Liver (tissue), 9 donors: ENCODE results near the gene IPMK. TPM values are rescaled to one million over a fixed set of nuclear protein-coding genes. Genes with fewer than 3 reads are reported as not detected.

Source experiments
- DNase-seq: peaks from one replicate; pipeline ENCODE4 v3.0.0-alpha.2; 2017; ENCODE audit warnings: low spot score
- H3K27ac ChIP-seq, 2 donors: one replicate each; pipeline ENCODE4 v1.7.0; 2013; ENCODE audit warnings: inconsistent platforms in 2 of 2, low read length in 2 of 2, control low read depth in 1 of 2, low read depth in 1 of 2, mild to moderate bottlenecking in 1 of 2
- H3K27me3 ChIP-seq, 4 donors: one replicate each; pipeline versions ENCODE4 v1.6.1 to v1.7.0; 2013; ENCODE audit warnings: low read length in 3 of 4, inconsistent platforms in 1 of 4, mild to moderate bottlenecking in 1 of 4, moderate library complexity in 1 of 4; ENCODE audit not compliant: control insufficient read depth in 4 of 4, insufficient read depth in 4 of 4
- H3K36me3 ChIP-seq, 4 donors: one replicate each; pipeline versions ENCODE4 v1.6.1 to v1.7.0; 2013; ENCODE audit warnings: low read length in 3 of 4, mild to moderate bottlenecking in 3 of 4, low read depth in 1 of 4, moderate library complexity in 1 of 4; ENCODE audit not compliant: control insufficient read depth in 4 of 4, insufficient read depth in 3 of 4
- H3K4me1 ChIP-seq, 4 donors: one replicate each; pipeline versions ENCODE4 v1.6.1 to v1.7.0; 2013; ENCODE audit warnings: low read length in 3 of 4, mild to moderate bottlenecking in 3 of 4, moderate library complexity in 1 of 4; ENCODE audit not compliant: control insufficient read depth in 4 of 4, insufficient read depth in 4 of 4
- H3K4me3 ChIP-seq, 3 donors: one replicate each; pipeline versions ENCODE4 v1.6.1 to v1.7.0; 2013; ENCODE audit warnings: low read length in 3 of 3, control low read depth in 1 of 3, low read depth in 1 of 3, mild to moderate bottlenecking in 1 of 3
- H3K9ac ChIP-seq, 2 donors: one replicate each; pipeline ENCODE4 v1.7.0; 2013; ENCODE audit warnings: low read length in 2 of 2, mild to moderate bottlenecking in 2 of 2, moderate library complexity in 2 of 2, control low read depth in 1 of 2, low read depth in 1 of 2
- H3K9me3 ChIP-seq, 4 donors: one replicate each; pipeline versions ENCODE4 v1.6.1 to v1.7.0; 2013; ENCODE audit warnings: low read length in 3 of 4; ENCODE audit not compliant: control insufficient read depth in 4 of 4
- EGR1 ChIP-seq, 2 donors: IDR thresholded peaks; 2 replicates each; pipeline ENCODE4 v1.6.1; 2016 to 2018; ENCODE audit warnings: antibody characterized with exemption in 2 of 2, low read depth in 2 of 2
- FOXA1 ChIP-seq: IDR thresholded peaks from 2 replicates; pipeline ENCODE4 v1.6.1; 2016; ENCODE audit warnings: antibody characterized with exemption
- FOXA2 ChIP-seq: IDR thresholded peaks from 2 replicates; pipeline ENCODE4 v1.6.1; 2016; ENCODE audit warnings: antibody characterized with exemption
- GABPA ChIP-seq, 2 donors: IDR thresholded peaks in 1 of 2; conservative IDR thresholded peaks in 1 of 2; 2 replicates each; pipeline ENCODE4 v1.6.1; 2016; ENCODE audit warnings: antibody characterized with exemption in 2 of 2, mild to moderate bottlenecking in 1 of 2, moderate library complexity in 1 of 2
- HNF4A ChIP-seq, 2 donors: conservative IDR thresholded peaks; 2 replicates each; pipeline ENCODE4 v1.6.1; 2016; ENCODE audit warnings: antibody characterized with exemption in 2 of 2, mild to moderate bottlenecking in 2 of 2
- HNF4G ChIP-seq: IDR thresholded peaks from 2 replicates; pipeline ENCODE4 v1.6.1; 2016; ENCODE audit warnings: antibody characterized with exemption
- JUND ChIP-seq, 2 donors: IDR thresholded peaks; 2 replicates each; pipeline ENCODE4 v1.6.1; 2016; ENCODE audit warnings: antibody characterized with exemption in 2 of 2
- NR2F2 ChIP-seq: IDR thresholded peaks from 2 replicates; pipeline ENCODE4 v1.6.1; 2016; ENCODE audit warnings: antibody characterized with exemption
- RAD21 ChIP-seq, 2 donors: IDR thresholded peaks; 2 replicates each; pipeline ENCODE4 v1.6.1; 2016; ENCODE audit warnings: antibody characterized with exemption in 2 of 2, mild to moderate bottlenecking in 2 of 2
- RXRA ChIP-seq, 2 donors: IDR thresholded peaks; 2 replicates each; pipeline ENCODE4 v1.6.1; 2017 to 2018; ENCODE audit warnings: antibody characterized with exemption in 2 of 2, mild to moderate bottlenecking in 1 of 2
- SP1 ChIP-seq: IDR thresholded peaks from 2 replicates; pipeline ENCODE4 v1.6.1; 2018; ENCODE audit warnings: antibody characterized with exemption, mild to moderate bottlenecking
- TAF1 ChIP-seq: conservative IDR thresholded peaks from 2 replicates; pipeline ENCODE4 v1.6.1; 2016; ENCODE audit warnings: antibody characterized with exemption, mild to moderate bottlenecking
- YY1 ChIP-seq: IDR thresholded peaks from 2 replicates; pipeline ENCODE4 v1.6.1; 2016; ENCODE audit warnings: antibody characterized with exemption, mild to moderate bottlenecking
- WGBS: extraction: QIAGEN DNeasy Blood & Tissue Kit; methylation state at CpG from one replicate; pipeline ENCODE4 v1.1.7; 2013; 5-methylcytosine and 5-hydroxymethylcytosine counted together
- polyA plus RNA-seq, 2 donors: library from polyadenylated mRNA; stranded (reverse) in 1 of 2; unstranded in 1 of 2; fragments of 200-250 nt in 1 of 2; fragments of >200 nt in 1 of 2; fragmentation: Nextera tagmentation in 1 of 2; extraction: Ambion mirVana in 1 of 2; gene quantifications; one replicate each; pipeline versions ENCODE4 v1.2.1 to v1.2.3, GENCODE V29; 2013 to 2015
- total RNA-seq, 2 donors: library from RNA; depleted of rRNA; stranded (reverse); fragments of >200 nt; gene quantifications; one replicate each; pipeline ENCODE4 v1.2.3, GENCODE V29; 2014
- TF ChIP-seq, protein P1 (sequence below): fragments of 150-350 bp; IDR thresholded peaks from 2 replicates; pipeline ENCODE4 v1.5.1; 2017; ENCODE audit warnings: improper control_type of control experiment, low read depth, low read length; ENCODE audit not compliant: missing input control
- TF ChIP-seq, protein P2 (sequence below): IDR thresholded peaks from 2 replicates; pipeline ENCODE4 v1.6.1; 2016; ENCODE audit warnings: antibody characterized with exemption
- TF ChIP-seq, protein P3 (sequence below): IDR thresholded peaks from 2 replicates; pipeline ENCODE4 v1.6.1; 2016; ENCODE audit warnings: antibody characterized with exemption
- TF ChIP-seq, protein P4 (sequence below): IDR thresholded peaks from 2 replicates; pipeline ENCODE4 v1.6.1; 2016; ENCODE audit warnings: antibody characterized with exemption
- TF ChIP-seq, protein P5 (sequence below): IDR thresholded peaks from 2 replicates; pipeline ENCODE4 v1.6.1; 2016; ENCODE audit warnings: antibody characterized with exemption, mild to moderate bottlenecking
- donor health status: healthy.
- donor health status: healthy.
- donor health status: healthy.
- donor health status: healthy.
- donor health status: healthy.

Gene IPMK
- total and polyA plus RNA-seq, 4 donors, result 1.4 to 5.2 (median 3.3) TPM

DNA sequence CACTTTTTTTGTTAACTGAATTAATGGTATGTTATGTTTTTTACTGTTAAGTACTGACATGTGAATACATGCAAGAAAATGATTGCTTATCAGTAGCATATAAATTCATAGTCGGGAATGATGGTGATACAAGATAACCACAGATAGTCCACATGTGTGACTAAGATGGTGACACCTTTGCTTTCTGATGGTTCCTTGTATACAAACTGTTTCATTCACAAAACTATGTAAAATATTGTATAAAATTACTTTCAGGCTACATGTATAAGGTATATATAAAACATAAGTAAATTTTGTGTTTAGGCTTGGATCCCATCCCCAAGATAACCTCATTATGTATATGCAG is 11.2 kb upstream of the IPMK start:
- no peak for DNase-seq
- H3K27ac ChIP-seq, result no peak overlapping the region
- no peak overlapping the region for H3K4me3 ChIP-seq
- H3K36me3 ChIP-seq, result peaks cover 0 to 11% (median 3%) of the 10 kb centered on the region in 4 donors
- WGBS, result 89% methylated on average over 1 of the region's 1 CpG
- no peaks in the 10 kb centered on the region for H3K9me3 ChIP-seq
- TF ChIP-seq, protein P1, sequence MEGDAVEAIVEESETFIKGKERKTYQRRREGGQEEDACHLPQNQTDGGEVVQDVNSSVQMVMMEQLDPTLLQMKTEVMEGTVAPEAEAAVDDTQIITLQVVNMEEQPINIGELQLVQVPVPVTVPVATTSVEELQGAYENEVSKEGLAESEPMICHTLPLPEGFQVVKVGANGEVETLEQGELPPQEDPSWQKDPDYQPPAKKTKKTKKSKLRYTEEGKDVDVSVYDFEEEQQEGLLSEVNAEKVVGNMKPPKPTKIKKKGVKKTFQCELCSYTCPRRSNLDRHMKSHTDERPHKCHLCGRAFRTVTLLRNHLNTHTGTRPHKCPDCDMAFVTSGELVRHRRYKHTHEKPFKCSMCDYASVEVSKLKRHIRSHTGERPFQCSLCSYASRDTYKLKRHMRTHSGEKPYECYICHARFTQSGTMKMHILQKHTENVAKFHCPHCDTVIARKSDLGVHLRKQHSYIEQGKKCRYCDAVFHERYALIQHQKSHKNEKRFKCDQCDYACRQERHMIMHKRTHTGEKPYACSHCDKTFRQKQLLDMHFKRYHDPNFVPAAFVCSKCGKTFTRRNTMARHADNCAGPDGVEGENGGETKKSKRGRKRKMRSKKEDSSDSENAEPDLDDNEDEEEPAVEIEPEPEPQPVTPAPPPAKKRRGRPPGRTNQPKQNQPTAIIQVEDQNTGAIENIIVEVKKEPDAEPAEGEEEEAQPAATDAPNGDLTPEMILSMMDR, result no peak
- no peak for TF ChIP-seq EGR1 (IDR thresholded peaks at IDR 0.05; ENCODE audit: low read depth in 2 of 2)
- no peak for TF ChIP-seq YY1
- TF ChIP-seq SP1, result no peak
- TF ChIP-seq NR2F2, result no peak
- no peak for TF ChIP-seq FOXA1
- no peak for TF ChIP-seq HNF4G
- TF ChIP-seq, protein P2, sequence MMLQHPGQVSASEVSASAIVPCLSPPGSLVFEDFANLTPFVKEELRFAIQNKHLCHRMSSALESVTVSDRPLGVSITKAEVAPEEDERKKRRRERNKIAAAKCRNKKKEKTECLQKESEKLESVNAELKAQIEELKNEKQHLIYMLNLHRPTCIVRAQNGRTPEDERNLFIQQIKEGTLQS, result no peak
- no peak for TF ChIP-seq FOXA2
- TF ChIP-seq, protein P3, sequence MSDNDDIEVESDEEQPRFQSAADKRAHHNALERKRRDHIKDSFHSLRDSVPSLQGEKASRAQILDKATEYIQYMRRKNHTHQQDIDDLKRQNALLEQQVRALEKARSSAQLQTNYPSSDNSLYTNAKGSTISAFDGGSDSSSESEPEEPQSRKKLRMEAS, result no peak
- TF ChIP-seq GABPA (IDR thresholded peaks at IDR 0.05 in 1 of 2, conservative IDR thresholded peaks at IDR 0.05 in 1 of 2), result no peak
- no peak for TF ChIP-seq HNF4A (conservative IDR thresholded peaks at IDR 0.05)
- TF ChIP-seq, protein P4, sequence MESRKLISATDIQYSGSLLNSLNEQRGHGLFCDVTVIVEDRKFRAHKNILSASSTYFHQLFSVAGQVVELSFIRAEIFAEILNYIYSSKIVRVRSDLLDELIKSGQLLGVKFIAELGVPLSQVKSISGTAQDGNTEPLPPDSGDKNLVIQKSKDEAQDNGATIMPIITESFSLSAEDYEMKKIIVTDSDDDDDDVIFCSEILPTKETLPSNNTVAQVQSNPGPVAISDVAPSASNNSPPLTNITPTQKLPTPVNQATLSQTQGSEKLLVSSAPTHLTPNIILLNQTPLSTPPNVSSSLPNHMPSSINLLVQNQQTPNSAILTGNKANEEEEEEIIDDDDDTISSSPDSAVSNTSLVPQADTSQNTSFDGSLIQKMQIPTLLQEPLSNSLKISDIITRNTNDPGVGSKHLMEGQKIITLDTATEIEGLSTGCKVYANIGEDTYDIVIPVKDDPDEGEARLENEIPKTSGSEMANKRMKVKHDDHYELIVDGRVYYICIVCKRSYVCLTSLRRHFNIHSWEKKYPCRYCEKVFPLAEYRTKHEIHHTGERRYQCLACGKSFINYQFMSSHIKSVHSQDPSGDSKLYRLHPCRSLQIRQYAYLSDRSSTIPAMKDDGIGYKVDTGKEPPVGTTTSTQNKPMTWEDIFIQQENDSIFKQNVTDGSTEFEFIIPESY, result no peak
- TF ChIP-seq RAD21 (IDR thresholded peaks at IDR 0.05), result no peak
- no peak for TF ChIP-seq TAF1
- TF ChIP-seq, protein P5, sequence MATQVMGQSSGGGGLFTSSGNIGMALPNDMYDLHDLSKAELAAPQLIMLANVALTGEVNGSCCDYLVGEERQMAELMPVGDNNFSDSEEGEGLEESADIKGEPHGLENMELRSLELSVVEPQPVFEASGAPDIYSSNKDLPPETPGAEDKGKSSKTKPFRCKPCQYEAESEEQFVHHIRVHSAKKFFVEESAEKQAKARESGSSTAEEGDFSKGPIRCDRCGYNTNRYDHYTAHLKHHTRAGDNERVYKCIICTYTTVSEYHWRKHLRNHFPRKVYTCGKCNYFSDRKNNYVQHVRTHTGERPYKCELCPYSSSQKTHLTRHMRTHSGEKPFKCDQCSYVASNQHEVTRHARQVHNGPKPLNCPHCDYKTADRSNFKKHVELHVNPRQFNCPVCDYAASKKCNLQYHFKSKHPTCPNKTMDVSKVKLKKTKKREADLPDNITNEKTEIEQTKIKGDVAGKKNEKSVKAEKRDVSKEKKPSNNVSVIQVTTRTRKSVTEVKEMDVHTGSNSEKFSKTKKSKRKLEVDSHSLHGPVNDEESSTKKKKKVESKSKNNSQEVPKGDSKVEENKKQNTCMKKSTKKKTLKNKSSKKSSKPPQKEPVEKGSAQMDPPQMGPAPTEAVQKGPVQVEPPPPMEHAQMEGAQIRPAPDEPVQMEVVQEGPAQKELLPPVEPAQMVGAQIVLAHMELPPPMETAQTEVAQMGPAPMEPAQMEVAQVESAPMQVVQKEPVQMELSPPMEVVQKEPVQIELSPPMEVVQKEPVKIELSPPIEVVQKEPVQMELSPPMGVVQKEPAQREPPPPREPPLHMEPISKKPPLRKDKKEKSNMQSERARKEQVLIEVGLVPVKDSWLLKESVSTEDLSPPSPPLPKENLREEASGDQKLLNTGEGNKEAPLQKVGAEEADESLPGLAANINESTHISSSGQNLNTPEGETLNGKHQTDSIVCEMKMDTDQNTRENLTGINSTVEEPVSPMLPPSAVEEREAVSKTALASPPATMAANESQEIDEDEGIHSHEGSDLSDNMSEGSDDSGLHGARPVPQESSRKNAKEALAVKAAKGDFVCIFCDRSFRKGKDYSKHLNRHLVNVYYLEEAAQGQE, result no peak
- no peak for TF ChIP-seq JUND (IDR thresholded peaks at IDR 0.05)
- TF ChIP-seq RXRA (IDR thresholded peaks at IDR 0.05), result no peak
- H3K9ac ChIP-seq, result no peak overlapping the region
- no peaks in the 10 kb centered on the region for H3K27me3 ChIP-seq
- H3K4me1 ChIP-seq, result peaks cover 2 to 15% (median 10%) of the 10 kb centered on the region in 4 donors
